ENCODE data around the gene INSRR. TPM values are rescaled to one million over a fixed set of nuclear protein-coding genes. Genes with fewer than 3 reads are reported as not detected.

Gene INSRR
- total RNA-seq, 2 experiments from 2014 or later: 0.12 to 0.20 TPM

GRCh38 chr1:156805766-156806511 lies 53.0 kb downstream of the INSRR start:
- no peaks in the 10 kb centered on the region for H3K9me3 Mint-ChIP-seq
- H3K4me3 Mint-ChIP-seq: no peak overlapping the region
- H3K4me1 Mint-ChIP-seq: peaks cover 32% of the 10 kb centered on the region
- H3K36me3 Mint-ChIP-seq: peaks cover 36% of the 10 kb centered on the region
- H3K27ac Mint-ChIP-seq: peak overlapping the region; percentile 30
- no peak for DNase-seq
- H3K27me3 Mint-ChIP-seq: no peaks in the 10 kb centered on the region

DNA sequence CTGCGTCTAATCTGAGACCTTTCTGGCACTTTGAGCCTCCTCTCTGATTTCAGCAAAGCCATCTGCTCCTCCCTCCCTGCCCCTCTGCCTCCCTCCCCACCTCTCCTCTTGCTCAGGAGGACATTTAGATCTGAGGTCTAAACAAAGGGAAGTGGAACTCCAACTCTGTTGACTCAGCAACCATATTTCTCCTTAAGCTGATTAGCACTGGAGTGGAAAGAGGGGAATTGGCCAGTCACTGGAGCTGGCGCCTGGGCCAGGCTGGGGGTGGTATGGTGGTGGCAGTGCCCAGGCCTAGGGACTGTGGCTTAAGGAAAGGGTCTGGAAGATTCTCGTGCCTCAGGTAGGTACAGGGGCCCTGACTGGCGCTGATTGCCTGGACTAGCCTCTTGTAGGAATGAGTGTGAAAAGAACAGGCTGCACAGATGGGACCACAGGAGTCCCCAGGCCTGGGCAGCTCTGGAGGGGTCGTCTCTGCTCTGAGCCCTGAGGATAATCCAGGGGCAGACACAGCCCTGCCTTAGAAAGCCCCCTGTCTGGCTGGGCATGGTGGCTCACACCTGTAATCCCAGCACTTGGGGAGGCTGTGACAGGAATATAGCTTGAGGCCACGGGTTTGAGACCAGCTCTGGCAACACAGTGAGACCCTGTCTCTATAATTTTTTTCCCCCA lies 54.2 kb downstream of the INSRR start:
- peaks cover 37% of the 10 kb centered on the region for H3K36me3 Mint-ChIP-seq
- H3K9me3 Mint-ChIP-seq: no peaks in the 10 kb centered on the region
- H3K27me3 Mint-ChIP-seq: no peaks in the 10 kb centered on the region
- no peak for DNase-seq
- H3K4me1 Mint-ChIP-seq: peaks cover 28% of the 10 kb centered on the region
- no peak overlapping the region for H3K4me3 Mint-ChIP-seq
- H3K27ac Mint-ChIP-seq: peak overlapping the region; percentile 13

DNA sequence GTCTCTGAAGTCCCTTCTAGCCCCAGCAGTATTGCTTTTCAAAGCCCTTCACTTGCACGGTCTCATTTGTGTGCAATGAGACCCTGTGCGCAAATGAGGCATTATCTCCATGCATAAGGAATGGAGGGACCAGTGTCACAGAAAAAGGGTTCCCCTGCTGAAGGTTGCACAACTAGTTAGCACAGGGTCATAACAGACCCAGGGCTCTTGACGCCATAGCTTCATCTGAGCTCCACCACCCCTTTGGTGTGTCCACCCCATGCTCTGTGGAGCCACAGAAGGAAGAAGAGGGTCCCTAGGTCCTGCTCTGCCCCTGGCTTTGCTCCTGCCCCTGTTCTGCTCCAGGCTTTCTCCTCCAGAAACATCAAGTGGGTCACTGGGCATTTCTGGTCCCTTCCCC lies 54.9 kb downstream of the INSRR start:
- Mint-ChIP-seq H3K27me3 (no peaks in the 10 kb centered on the region), H3K4me1 (peaks cover 24% of the 10 kb centered on the region), H3K36me3 (peaks cover 34% of the 10 kb centered on the region), H3K4me3 (no peak overlapping the region), H3K27ac (peak overlapping the region; percentile 38), H3K9me3 (no peaks in the 10 kb centered on the region)
- no peak for DNase-seq

DNA sequence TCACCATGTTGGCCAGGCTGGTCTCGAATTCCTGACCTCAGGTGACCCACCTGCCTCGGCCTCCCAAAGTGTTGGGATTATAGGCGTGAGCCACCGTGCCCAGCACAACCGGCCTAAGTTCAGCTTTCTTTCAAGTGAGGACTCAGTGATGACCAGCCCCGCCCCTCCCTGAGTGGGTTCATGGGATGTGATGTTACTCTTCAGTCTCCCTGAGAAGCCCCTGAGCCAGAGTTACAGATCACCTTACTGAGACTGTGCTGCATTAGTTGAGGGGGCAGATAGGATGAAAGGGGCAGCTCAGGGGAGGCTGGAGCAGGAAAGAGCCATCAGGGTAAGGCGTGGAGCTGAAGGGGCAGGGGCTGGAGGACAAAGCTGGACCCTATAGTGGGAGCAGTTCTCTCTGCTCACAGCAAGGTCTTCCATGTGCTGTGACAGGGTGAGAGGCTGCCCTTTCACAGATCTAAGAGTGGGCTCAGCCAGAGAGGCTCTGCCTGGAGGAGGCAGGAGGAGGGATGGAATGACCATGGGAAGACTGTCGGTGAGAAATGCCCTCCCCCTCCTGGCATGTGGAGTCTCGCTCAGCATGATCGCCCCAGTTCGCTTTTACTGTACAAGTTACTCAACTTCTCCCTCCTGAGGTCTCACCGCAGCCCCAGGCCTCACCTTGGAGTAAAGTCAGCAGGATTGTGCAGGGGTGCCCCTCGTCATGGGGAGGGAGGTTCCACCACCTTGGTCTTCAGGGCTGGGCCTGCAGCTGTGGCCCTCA lies 55.6 kb downstream of the INSRR start:
- peak overlapping the region; percentile 43 for H3K27ac Mint-ChIP-seq
- H3K27me3 Mint-ChIP-seq: no peaks in the 10 kb centered on the region
- H3K4me1 Mint-ChIP-seq: peaks cover 18% of the 10 kb centered on the region
- no peak overlapping the region for H3K4me3 Mint-ChIP-seq
- H3K36me3 Mint-ChIP-seq: peaks cover 28% of the 10 kb centered on the region
- no peaks in the 10 kb centered on the region for H3K9me3 Mint-ChIP-seq
- no peak for DNase-seq

DNA sequence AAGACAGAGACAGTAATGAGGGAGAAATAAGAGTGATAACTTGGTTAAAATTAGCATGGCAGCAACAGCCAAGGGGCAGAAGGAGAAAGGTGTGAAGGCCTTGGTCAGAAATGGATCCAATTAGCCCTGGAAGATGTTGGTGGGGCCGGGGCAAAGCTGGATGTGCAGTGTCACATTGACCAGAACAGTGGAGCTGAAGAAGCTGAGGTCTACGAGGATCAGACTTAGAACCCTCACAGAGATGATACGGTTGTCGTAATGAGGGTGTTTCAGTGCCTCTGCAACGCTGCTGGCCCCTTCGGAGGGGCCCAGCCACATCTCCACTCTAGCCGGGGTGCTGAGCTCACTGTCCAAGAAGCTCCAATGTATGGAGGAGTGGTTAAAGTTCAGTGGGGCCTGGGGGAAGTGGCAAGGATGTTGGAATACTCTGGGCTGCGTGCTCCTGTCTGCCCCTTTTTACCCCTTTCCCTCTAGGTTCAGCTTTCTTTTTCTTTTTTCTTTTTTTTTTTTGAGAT lies 56.4 kb downstream of the INSRR start:
- DNase-seq: no peak
- no peak overlapping the region for H3K4me3 Mint-ChIP-seq
- peaks cover 20% of the 10 kb centered on the region for H3K36me3 Mint-ChIP-seq
- H3K9me3 Mint-ChIP-seq: no peaks in the 10 kb centered on the region
- peak overlapping the region; percentile 47 for H3K27ac Mint-ChIP-seq
- peaks cover 10% of the 10 kb centered on the region for H3K4me1 Mint-ChIP-seq
- no peaks in the 10 kb centered on the region for H3K27me3 Mint-ChIP-seq

GRCh38 chr1:156801409-156802121 lies 57.4 kb downstream of the INSRR start:
- Mint-ChIP-seq H3K27ac (peak overlapping the region; percentile 47), H3K4me3 (no peak overlapping the region), H3K9me3 (no peaks in the 10 kb centered on the region), H3K27me3 (no peaks in the 10 kb centered on the region), H3K36me3 (peaks cover 15% of the 10 kb centered on the region), H3K4me1 (peaks cover 5% of the 10 kb centered on the region)
- no peak for DNase-seq

- Mint-ChIP-seq H3K27me3 (no peaks in the 10 kb centered on the region), H3K4me1 (peaks cover 3% of the 10 kb centered on the region), H3K4me3 (no peak overlapping the region), H3K36me3 (peaks cover 27% of the 10 kb centered on the region), H3K27ac (no peak overlapping the region), H3K9me3 (no peaks in the 10 kb centered on the region)
- DNase-seq: peak; percentile 48
These were observed 61.6 kb downstream of the INSRR start for GRCh38 chr1:156797212-156797871.

GRCh38 chr1:156796340-156797097 lies 62.4 kb downstream of the INSRR start:
- DNase-seq: no peak
- Mint-ChIP-seq H3K4me1 (peaks cover 3% of the 10 kb centered on the region), H3K27ac (no peak overlapping the region), H3K4me3 (no peak overlapping the region), H3K36me3 (peaks cover 32% of the 10 kb centered on the region), H3K9me3 (no peaks in the 10 kb centered on the region), H3K27me3 (no peaks in the 10 kb centered on the region)

DNA sequence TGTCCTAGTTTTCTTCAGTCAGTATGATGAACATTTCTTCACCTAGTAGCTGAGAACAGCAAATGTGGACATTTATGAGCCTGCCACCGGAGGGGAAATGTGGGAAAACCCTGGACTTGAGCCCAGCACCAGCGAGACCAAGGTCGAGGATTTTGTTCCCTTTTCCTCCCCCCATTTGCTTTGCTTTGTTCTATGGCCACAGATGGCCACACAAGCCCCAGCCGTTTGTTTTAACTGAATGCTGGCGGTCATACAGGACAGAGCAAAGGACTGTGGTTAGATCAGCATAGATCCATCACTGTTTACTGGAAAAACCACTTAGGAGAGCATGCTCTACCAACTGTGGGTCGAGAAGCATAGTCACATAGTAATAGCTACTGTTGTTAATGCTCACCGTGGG lies 63.1 kb downstream of the INSRR start:
- DNase-seq: no peak
- no peak overlapping the region for H3K4me3 Mint-ChIP-seq
- no peaks in the 10 kb centered on the region for H3K4me1 Mint-ChIP-seq
- H3K27ac Mint-ChIP-seq: no peak overlapping the region
- peaks cover 33% of the 10 kb centered on the region for H3K36me3 Mint-ChIP-seq
- H3K9me3 Mint-ChIP-seq: no peaks in the 10 kb centered on the region
- H3K27me3 Mint-ChIP-seq: no peaks in the 10 kb centered on the region

DNA sequence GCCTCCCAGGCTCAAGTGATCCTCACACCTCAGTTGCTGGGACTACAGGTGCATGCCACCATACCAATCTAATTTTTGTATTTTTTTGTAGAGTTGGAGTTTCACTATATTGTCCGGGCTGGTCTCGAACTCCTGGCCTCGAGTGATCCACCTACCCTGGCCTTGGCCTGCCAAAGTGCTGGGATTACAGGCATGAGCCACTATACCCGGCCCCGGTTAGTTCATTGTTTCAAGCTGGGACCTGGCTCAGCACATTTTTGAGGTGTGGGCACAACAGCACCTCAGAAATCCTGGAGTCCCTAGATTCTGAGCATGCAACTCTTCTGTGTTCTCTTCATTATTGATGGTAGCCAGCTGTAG lies 63.6 kb downstream of the INSRR start:
- DNase-seq: no peak
- Mint-ChIP-seq H3K9me3 (no peaks in the 10 kb centered on the region), H3K36me3 (peaks cover 33% of the 10 kb centered on the region), H3K27ac (no peak overlapping the region), H3K27me3 (no peaks in the 10 kb centered on the region), H3K4me1 (no peaks in the 10 kb centered on the region), H3K4me3 (no peak overlapping the region)

DNA sequence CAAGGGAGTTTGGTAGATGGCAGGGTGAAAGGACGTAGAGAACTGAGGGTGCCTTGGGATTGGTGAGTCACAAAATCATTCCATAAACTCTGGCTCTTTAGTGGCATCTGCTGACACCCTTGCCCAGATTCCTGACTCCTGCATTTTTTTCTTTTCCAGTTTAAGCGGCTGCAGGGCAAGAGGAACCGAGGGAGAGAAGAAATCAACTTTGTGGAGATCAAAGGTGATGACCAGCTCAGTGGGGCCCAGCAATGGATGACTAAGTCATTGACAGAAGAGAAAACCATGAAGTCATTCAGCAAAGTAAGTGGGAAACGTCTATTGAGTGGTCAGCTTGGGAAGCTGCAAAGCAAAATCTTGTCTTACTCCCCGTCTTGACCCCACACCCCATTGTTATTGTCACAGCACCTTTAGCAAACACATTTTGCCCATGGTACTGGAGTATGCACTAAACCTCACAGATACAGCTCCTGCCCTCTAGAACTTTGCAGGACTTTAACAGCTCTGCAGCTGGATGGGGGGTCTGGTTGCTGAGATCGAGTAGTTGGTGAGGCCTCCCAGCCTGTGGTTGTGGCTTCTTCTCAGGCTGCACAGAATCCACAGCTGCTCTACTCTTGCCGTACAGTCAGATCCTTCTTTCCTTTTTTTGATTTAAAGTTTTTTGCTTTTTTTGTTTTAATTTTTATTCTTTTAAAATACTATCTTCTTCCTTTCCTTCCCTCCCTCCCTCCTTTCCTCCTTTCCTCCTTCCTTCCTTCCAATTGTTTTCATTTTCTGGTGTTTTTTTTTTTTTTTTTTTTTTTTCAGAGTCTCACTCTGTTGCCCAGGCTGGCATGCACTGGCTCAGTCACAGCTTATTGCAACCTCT lies 64.2 kb downstream of the INSRR start:
- DNase-seq: no peak
- Mint-ChIP-seq H3K4me1 (no peaks in the 10 kb centered on the region), H3K27me3 (no peaks in the 10 kb centered on the region), H3K9me3 (no peaks in the 10 kb centered on the region), H3K36me3 (peaks cover 31% of the 10 kb centered on the region), H3K4me3 (no peak overlapping the region), H3K27ac (no peak overlapping the region)

Data from activated naive CD8-positive, alpha-beta T cell treated with anti-CD3 and anti-CD28 coated beads for 36 hours (primary cell).